K562 (cell line): ENCODE results near the gene BRME1. TPM values are rescaled to one million over a fixed set of nuclear protein-coding genes. Genes with fewer than 3 reads are reported as not detected.

Experiments used
- BCLAF1 ChIP-seq, 2 experiments: fragments of 450-650 bp in 1 of 2; IDR thresholded peaks; 2 replicates each; pipeline ENCODE4 v1.6.1; 2011 to 2017; ENCODE audit warnings: low read depth in 2 of 2, antibody characterized with exemption in 1 of 2, borderline replicate concordance in 1 of 2, low read length in 1 of 2, mild to moderate bottlenecking in 1 of 2, mixed read lengths in 1 of 2; ENCODE audit not compliant: control insufficient read depth in 1 of 2
- GTF2E2 ChIP-seq: fragments of 200-800 bp; sonication (Bioruptor generic); IDR thresholded peaks from 2 replicates; pipeline ENCODE4 v1.6.1; 2016; ENCODE audit warnings: missing genetic modification characterization, missing compliant biosample characterization
- HDAC3 ChIP-seq: fragments of 450-650 bp; IDR thresholded peaks from 2 replicates; pipeline ENCODE4 v1.6.1; 2018; ENCODE audit warnings: borderline replicate concordance, mild to moderate bottlenecking, moderate library complexity; ENCODE audit not compliant: partially characterized antibody
- HNRNPK ChIP-seq: fragments of 200-400 bp; formaldehyde crosslinking; IDR thresholded peaks from one replicate; pipeline ENCODE4 v1.6.1; 2018; ENCODE audit warnings: mild to moderate bottlenecking, low read depth, low read length; ENCODE audit not compliant: poor library complexity, severe bottlenecking
- PHF20 ChIP-seq: fragments of 450-650 bp; IDR thresholded peaks from 2 replicates; pipeline ENCODE4 v1.6.1; 2018; ENCODE audit not compliant: partially characterized antibody
- SRSF3 ChIP-seq: fragments of 200-400 bp; formaldehyde crosslinking; IDR thresholded peaks from 2 replicates; pipeline ENCODE4 v1.6.1; 2016; ENCODE audit warnings: mild to moderate bottlenecking, low read length, moderate library complexity; ENCODE audit not compliant: insufficient read depth
- TCF7L2 ChIP-seq: fragments of 150-350 bp; IDR thresholded peaks from 2 replicates; pipeline ENCODE4 v1.6.1; 2016; ENCODE audit warnings: low read depth, mild to moderate bottlenecking, low read length, moderate library complexity
- TEAD1 ChIP-seq, 2 experiments: fragments of 450-650 bp in 1 of 2; sonication (generic) in 1 of 2; formaldehyde crosslinking; IDR thresholded peaks; 2 replicates each; pipeline versions ENCODE4 v1.4.0 to v1.8.0; 2020 to 2022; ENCODE audit warnings: mild to moderate bottlenecking in 2 of 2, missing genetic modification reagents in 1 of 2
- ZNF407 ChIP-seq: fragments of 450-650 bp; IDR thresholded peaks from 2 replicates; pipeline ENCODE4 v1.6.1; 2016; ENCODE audit warnings: low read depth
- polyA plus RNA-seq, 8 experiments: library from polyadenylated mRNA; depleted of rRNA in 4 of 8; stranded (reverse) in 5 of 8; unstranded in 3 of 8; fragments of >200 nt; fragmentation: Nextera tagmentation in 2 of 8; fragmentation: Illumina TruSeq in 1 of 8; extraction: Ambion mirVana in 2 of 8; extraction: Trizol in 1 of 8; gene quantifications; 2 replicates each; pipeline versions ENCODE4 v1.2.1 to v1.2.3, GENCODE V29; 2011 to 2014; ENCODE audit warnings: inconsistent platforms in 1 of 8, missing spikeins in 1 of 8
- total RNA-seq, 7 experiments: library from RNA; depleted of rRNA in 6 of 7; stranded (reverse); fragments of >200 nt in 6 of 7; fragmentation: Illumina TruSeq in 2 of 7; extraction: Trizol in 2 of 7; gene quantifications; 2 replicates each; pipeline versions ENCODE4 v1.2.1 to v1.2.3, GENCODE V29; 2011 to 2021; ENCODE audit warnings: low replicate concordance in 1 of 7
- TF ChIP-seq, protein P1 (sequence below): sonication (generic); formaldehyde crosslinking; IDR thresholded peaks from 2 replicates; pipeline ENCODE4 v1.8.0; 2022; ENCODE audit warnings: mild to moderate bottlenecking, missing genetic modification reagents

The BRME1 gene
- total and polyA plus RNA-seq, 9 of the 15 experiments (the other 6 are each of a cell fraction or from before 2014, with no cell fraction given): 0.75 to 6.1 (median 3.6) TPM

GRCh38 chr19:13847407-13848339, 58.2 kb downstream of the BRME1 start (continued):
- TF ChIP-seq ZNF407 (peak; percentile 35; the same call in 1 of the 2 replicates), BCLAF1 (IDR thresholded peaks at IDR 0.05; ENCODE audit: borderline replicate concordance in 1 of 2, control insufficient read depth in 1 of 2, low read depth in 2 of 2, low read length in 1 of 2) (0 out of 4 replicates have a peak, but pooled peaks of 1 of the 2 experiments have one; percentile 56), GTF2E2 (tag) (peak; percentile 98), HNRNPK (peak; percentile 80), HDAC3 (peak; percentile 61), PHF20 (peak; percentile 92), SRSF3 (0 out of 2 replicates have a peak, but pooled peaks have one; percentile 45), TCF7L2 (no peak), TEAD1 (CRISPR knock-in tag; IDR thresholded peaks at IDR 0.05) (no peak; a peak in 1 of 4 replicates)
- TF ChIP-seq, protein P1, sequence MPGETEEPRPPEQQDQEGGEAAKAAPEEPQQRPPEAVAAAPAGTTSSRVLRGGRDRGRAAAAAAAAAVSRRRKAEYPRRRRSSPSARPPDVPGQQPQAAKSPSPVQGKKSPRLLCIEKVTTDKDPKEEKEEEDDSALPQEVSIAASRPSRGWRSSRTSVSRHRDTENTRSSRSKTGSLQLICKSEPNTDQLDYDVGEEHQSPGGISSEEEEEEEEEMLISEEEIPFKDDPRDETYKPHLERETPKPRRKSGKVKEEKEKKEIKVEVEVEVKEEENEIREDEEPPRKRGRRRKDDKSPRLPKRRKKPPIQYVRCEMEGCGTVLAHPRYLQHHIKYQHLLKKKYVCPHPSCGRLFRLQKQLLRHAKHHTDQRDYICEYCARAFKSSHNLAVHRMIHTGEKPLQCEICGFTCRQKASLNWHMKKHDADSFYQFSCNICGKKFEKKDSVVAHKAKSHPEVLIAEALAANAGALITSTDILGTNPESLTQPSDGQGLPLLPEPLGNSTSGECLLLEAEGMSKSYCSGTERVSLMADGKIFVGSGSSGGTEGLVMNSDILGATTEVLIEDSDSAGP (CRISPR knock-in tag): peak; percentile 31; the same call in 1 of the 2 replicates
